Smooth muscle cell (in vitro differentiated cells): Measurements from ENCODE around the gene DNAJC18. TPM values are rescaled to one million over a fixed set of nuclear protein-coding genes. Genes with fewer than 3 reads are reported as not detected.
"Not testable (repeated sequence)": the region's sequence is repeated elsewhere in the genome, so short reads cannot be mapped to it uniquely, and the experiment has no call there.

Experiments
- DNase-seq: peaks from one replicate; lab custom pipeline; 2025; ENCODE audit not compliant: unreplicated experiment; lab: John Stamatoyannopoulos, UW
- H2AFZ ChIP-seq: fragments of 200-600 bp; sonication (generic); 2 replicates; pipeline ENCODE4 v1.6.0; 2016; ENCODE audit warnings: antibody characterized with exemption, low read depth, mild to moderate bottlenecking
- H3F3A ChIP-seq: fragments of 200-600 bp; sonication (generic); 2 replicates; pipeline ENCODE4 v1.6.0; 2017; ENCODE audit warnings: antibody characterized with exemption, low read depth
- H3K27ac ChIP-seq: fragments of 200-600 bp; sonication (generic); 2 replicates; pipeline ENCODE4 v1.5.1; 2016; ENCODE audit warnings: low read depth, mild to moderate bottlenecking
- H3K27me3 ChIP-seq: fragments of 200-600 bp; sonication (generic); 2 replicates; pipeline ENCODE4 v1.6.1; 2016; ENCODE audit warnings: low read depth, mild to moderate bottlenecking
- H3K36me3 ChIP-seq: fragments of 200-600 bp; sonication (generic); 2 replicates; pipeline ENCODE4 v1.5.1; 2016; ENCODE audit warnings: low read depth
- H3K4me1 ChIP-seq: fragments of 200-600 bp; sonication (generic); 2 replicates; pipeline ENCODE4 v1.5.1; 2016; ENCODE audit warnings: low read depth
- H3K4me2 ChIP-seq: fragments of 200-600 bp; sonication (generic); 2 replicates; pipeline ENCODE4 v1.6.0; 2016; ENCODE audit warnings: mild to moderate bottlenecking
- H3K4me3 ChIP-seq: fragments of 200-600 bp; sonication (generic); 2 replicates; pipeline ENCODE4 v1.5.1; 2016; ENCODE audit warnings: mild to moderate bottlenecking
- H3K79me2 ChIP-seq: fragments of 200-600 bp; sonication (generic); 2 replicates; pipeline ENCODE4 v1.6.0; 2016; ENCODE audit warnings: low read depth, mild to moderate bottlenecking
- H3K9ac ChIP-seq: fragments of 200-600 bp; sonication (generic); 2 replicates; pipeline ENCODE4 v1.6.0; 2016; ENCODE audit warnings: low read depth
- H3K9me3 ChIP-seq: fragments of 200-600 bp; sonication (generic); replicated peaks from 2 replicates; pipeline ENCODE4 v1.5.1; 2016; ENCODE audit warnings: low read depth
- H4K20me1 ChIP-seq: fragments of 200-600 bp; sonication (generic); 2 replicates; pipeline ENCODE4 v1.6.0; 2016; ENCODE audit warnings: low read depth
- WGBS: methylation state at CpG from one replicate; pipeline ENCODE4 v1.1.7; 2016; ENCODE audit warnings: low lambda C conversion rate; 5-methylcytosine and 5-hydroxymethylcytosine counted together
- polyA plus RNA-seq: library from polyadenylated mRNA; unstranded; fragments of >200 nt; fragmentation: Nextera tagmentation; extraction: Ambion mirVana; gene quantifications from 2 replicates; pipeline ENCODE4 v1.2.1, GENCODE V29; 2016
- total RNA-seq: library from RNA; depleted of rRNA; stranded (reverse); fragments of >200 nt; gene quantifications from 2 replicates; pipeline ENCODE4 v1.2.3, GENCODE V29; 2014
- TF ChIP-seq, protein P1 (sequence below): fragments of 200-600 bp; sonication (generic); IDR thresholded peaks from 2 replicates; pipeline ENCODE4 v1.5.1; 2017; ENCODE audit warnings: borderline replicate concordance, mild to moderate bottlenecking, antibody characterized with exemption; ENCODE audit not compliant: insufficient read depth, poor library complexity, severe bottlenecking

The DNAJC18 gene
- total and polyA plus RNA-seq, 2 experiments from 2014 or later = 9.6 to 16.9 TPM

DNA sequence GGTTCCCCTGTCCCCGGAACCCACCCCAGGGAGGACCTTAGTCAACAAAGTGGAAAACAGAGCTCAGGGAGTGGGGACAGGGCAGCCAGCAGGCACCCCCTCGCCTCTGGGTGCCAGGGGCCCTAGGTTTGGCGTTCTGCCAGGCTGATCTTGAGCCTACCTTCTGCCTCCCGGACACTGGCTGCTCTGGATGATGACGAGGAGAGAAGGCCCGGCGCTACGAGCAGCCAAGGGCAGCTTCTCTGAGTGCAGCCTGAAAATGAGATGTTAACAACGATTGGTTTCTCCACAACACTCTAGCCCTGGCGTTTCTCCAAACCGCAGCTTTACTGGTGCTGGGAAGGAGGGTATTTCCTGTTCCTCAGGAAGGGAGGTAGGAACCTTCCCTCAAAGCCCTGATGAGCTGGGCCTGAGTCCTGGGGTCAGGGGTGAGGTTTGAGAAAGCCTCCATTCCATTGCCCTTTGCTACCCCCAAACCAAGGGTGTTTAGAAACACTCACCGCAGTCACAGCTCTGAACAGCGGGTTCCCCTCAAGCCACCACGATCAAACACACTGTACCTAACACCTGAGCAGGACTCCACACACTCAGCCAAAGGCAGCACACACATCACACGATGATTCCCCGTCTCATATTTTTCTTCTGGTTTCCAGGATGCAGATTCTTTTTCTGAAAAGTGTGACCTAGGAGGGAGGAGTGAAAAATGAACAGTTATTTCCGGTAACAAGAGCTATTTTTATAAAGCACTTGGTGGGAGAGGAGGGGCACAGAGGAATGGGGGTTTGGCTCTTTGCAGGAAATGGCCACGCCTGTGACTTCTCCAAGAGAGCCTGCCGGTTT is 42.9 kb upstream of the DNAJC18 start, which contains the start of gene STING1:
STING1 (minus strand) TSS at position 709 of the 840 bp plus-strand sequence. CDS start 1,054 bp downstream, outside the sequence.
- DNase-seq = no peak
- no peaks in the 10 kb centered on the region for H3K79me2 ChIP-seq
- no peaks in the 10 kb centered on the region for H3K4me1 ChIP-seq
- H2AFZ ChIP-seq = peak within 1 kb of the TSS; percentile 38
- no peaks in the 10 kb centered on the region for H3K36me3 ChIP-seq
- no peaks in the 10 kb centered on the region for H3K9me3 ChIP-seq
- peak within 1 kb of the TSS; percentile 68 for H3K27ac ChIP-seq
- peak within 1 kb of the TSS; percentile 65 for H3K4me2 ChIP-seq
- peak within 1 kb of the TSS; percentile 40 for H3K9ac ChIP-seq
- no peaks in the 10 kb centered on the region for H4K20me1 ChIP-seq
- no peaks in the 10 kb centered on the region for H3F3A ChIP-seq
- TF ChIP-seq, protein P1, sequence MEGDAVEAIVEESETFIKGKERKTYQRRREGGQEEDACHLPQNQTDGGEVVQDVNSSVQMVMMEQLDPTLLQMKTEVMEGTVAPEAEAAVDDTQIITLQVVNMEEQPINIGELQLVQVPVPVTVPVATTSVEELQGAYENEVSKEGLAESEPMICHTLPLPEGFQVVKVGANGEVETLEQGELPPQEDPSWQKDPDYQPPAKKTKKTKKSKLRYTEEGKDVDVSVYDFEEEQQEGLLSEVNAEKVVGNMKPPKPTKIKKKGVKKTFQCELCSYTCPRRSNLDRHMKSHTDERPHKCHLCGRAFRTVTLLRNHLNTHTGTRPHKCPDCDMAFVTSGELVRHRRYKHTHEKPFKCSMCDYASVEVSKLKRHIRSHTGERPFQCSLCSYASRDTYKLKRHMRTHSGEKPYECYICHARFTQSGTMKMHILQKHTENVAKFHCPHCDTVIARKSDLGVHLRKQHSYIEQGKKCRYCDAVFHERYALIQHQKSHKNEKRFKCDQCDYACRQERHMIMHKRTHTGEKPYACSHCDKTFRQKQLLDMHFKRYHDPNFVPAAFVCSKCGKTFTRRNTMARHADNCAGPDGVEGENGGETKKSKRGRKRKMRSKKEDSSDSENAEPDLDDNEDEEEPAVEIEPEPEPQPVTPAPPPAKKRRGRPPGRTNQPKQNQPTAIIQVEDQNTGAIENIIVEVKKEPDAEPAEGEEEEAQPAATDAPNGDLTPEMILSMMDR = no peak
- no peaks in the 10 kb centered on the region for H3K27me3 ChIP-seq
- peak within 1 kb of the TSS; percentile 19 for H3K4me3 ChIP-seq
- WGBS = 64% methylated on average over 19 of the region's 19 CpGs

DNA sequence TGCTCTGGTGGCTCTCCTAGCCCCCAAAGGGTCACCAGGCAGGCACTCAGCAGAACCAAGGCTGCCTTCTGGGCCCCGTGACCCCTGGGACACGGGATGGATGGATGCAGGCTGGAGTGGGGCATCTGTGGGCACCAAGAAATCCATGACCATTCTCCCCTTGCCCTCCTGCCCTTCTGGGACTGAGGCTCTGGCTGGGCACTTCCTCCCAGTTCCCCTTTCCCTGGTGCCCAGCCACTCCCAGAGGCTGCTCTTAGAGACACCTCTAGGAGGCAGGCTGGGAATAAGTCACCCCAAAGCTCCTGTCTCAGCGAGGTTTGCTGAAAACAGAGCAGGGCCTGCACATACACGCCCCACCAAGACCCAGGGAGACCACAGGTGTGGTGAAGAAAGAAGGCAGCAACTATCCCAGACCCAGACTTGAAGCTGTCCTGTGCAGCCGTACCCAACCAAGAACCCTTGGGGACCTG is 42.3 kb upstream of the DNAJC18 start:
- H3K27ac ChIP-seq = peak overlapping the region; percentile 68
- H3F3A ChIP-seq = no peaks in the 10 kb centered on the region
- no peaks in the 10 kb centered on the region for H3K27me3 ChIP-seq
- peak overlapping the region; percentile 19 for H3K4me3 ChIP-seq
- peak overlapping the region; percentile 65 for H3K4me2 ChIP-seq
- H3K36me3 ChIP-seq = no peaks in the 10 kb centered on the region
- TF ChIP-seq, protein P1 = no peak
- no peaks in the 10 kb centered on the region for H4K20me1 ChIP-seq
- WGBS = 90% methylated on average over 5 of the region's 5 CpGs
- H3K4me1 ChIP-seq = no peaks in the 10 kb centered on the region
- no peaks in the 10 kb centered on the region for H3K79me2 ChIP-seq
- DNase-seq = no peak
- no peaks in the 10 kb centered on the region for H3K9me3 ChIP-seq
- H2AFZ ChIP-seq = peak overlapping the region; percentile 38
- peak overlapping the region; percentile 40 for H3K9ac ChIP-seq

DNA sequence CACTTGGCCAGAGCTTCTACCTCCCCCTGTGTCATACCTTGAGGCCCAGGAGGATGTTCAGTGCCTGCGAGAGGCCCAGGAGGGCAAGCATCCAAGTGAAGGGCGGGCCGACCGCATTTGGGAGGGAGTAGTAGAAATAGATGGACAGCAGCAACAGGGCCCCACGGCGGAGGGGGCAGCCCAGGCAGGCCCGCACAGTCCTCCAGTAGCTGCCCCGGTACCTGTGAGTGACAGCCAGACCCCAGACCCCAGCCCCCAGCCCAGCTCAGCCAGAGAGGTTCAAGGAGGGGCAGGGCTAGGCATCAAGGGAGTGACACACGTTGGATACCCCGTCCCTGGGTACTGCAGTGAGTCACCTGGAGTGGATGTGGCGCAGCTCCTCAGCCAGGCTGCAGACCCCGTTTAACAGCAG is 41.8 kb upstream of the DNAJC18 start:
- Histone ChIP-seq H3K27me3 (no peaks in the 10 kb centered on the region), H3K4me1 (no peaks in the 10 kb centered on the region), H2AFZ (no peak overlapping the region), H3F3A (no peaks in the 10 kb centered on the region), H3K79me2 (no peaks in the 10 kb centered on the region), H3K9ac (no peak overlapping the region), H3K9me3 (no peaks in the 10 kb centered on the region), H3K27ac (no peak overlapping the region), H3K4me2 (no peak overlapping the region), H3K36me3 (no peaks in the 10 kb centered on the region), H3K4me3 (no peak overlapping the region), H4K20me1 (no peaks in the 10 kb centered on the region)
- TF ChIP-seq, protein P1 = no peak
- 98% methylated on average over 9 of the region's 12 CpGs for WGBS
- no peak for DNase-seq

GRCh38 chr5:139479729-139480128 is 40.4 kb upstream of the DNAJC18 start:
- H3K79me2 ChIP-seq, H3K4me2 ChIP-seq, H3K4me1 ChIP-seq, DNase-seq, H3K4me3 ChIP-seq, H3K27ac ChIP-seq, H4K20me1 ChIP-seq, H3K9me3 ChIP-seq, H3F3A ChIP-seq, H3K27me3 ChIP-seq, H2AFZ ChIP-seq, H3K36me3 ChIP-seq, H3K9ac ChIP-seq: not testable (repeated sequence)
- WGBS = 99% methylated on average over 4 of the region's 4 CpGs

- not testable (repeated sequence) for H2AFZ ChIP-seq, H3K27ac ChIP-seq, H3F3A ChIP-seq, H3K27me3 ChIP-seq, DNase-seq, H3K9ac ChIP-seq, H3K79me2 ChIP-seq, H3K9me3 ChIP-seq, H3K4me2 ChIP-seq, H3K4me3 ChIP-seq, H3K36me3 ChIP-seq, H3K4me1 ChIP-seq, H4K20me1 ChIP-seq
- WGBS = 73% methylated on average over 9 of the region's 9 CpGs
Observed at GRCh38 chr5:139478657-139479423, 39.5 kb upstream of the DNAJC18 start.
